Psoas muscle (tissue), 8 donors: ENCODE data around the gene SPEN. TPM values are rescaled to one million over a fixed set of nuclear protein-coding genes. Genes with fewer than 3 reads are reported as not detected.
"Not testable (repeated sequence)": the region's sequence is repeated elsewhere in the genome, so short reads cannot be mapped to it uniquely, and the experiment has no call there.

Source experiments
- ATAC-seq, 4 donors: fragments of 200-7000 bp; cut with Tn5 transposase; one replicate each; pipeline ENCODE4 v1.9.1; 2020; ENCODE audit warnings: moderate library complexity in 3 of 4, mild to moderate bottlenecking in 2 of 4
- DNase-seq, 2 donors: peaks; one replicate each; pipeline ENCODE4 v3.0.0-alpha.2; 2020
- H3K27ac ChIP-seq: fragments of 200-600 bp; one replicate; pipeline ENCODE4 v1.8.0; 2022
- H3K27me3 ChIP-seq, 3 donors: fragments of 200-600 bp in 1 of 3; one replicate each; pipeline versions ENCODE4 v1.6.1 to v1.8.0; 2013 to 2022; ENCODE audit warnings: low read length in 2 of 3, mild to moderate bottlenecking in 2 of 3, moderate library complexity in 1 of 3; ENCODE audit not compliant: insufficient read depth in 3 of 3
- H3K36me3 ChIP-seq, 2 donors: fragments of 200-600 bp in 1 of 2; one replicate each; pipeline versions ENCODE4 v1.6.1 to v1.8.0; 2013 to 2022; ENCODE audit warnings: low read depth in 1 of 2, mild to moderate bottlenecking in 1 of 2, moderate library complexity in 1 of 2; ENCODE audit not compliant: insufficient read depth in 1 of 2
- H3K4me1 ChIP-seq: fragments of 200-600 bp; one replicate; pipeline ENCODE4 v1.8.0; 2022
- H3K4me3 ChIP-seq: fragments of 200-600 bp; one replicate; pipeline ENCODE4 v1.8.0; 2022; ENCODE audit warnings: mild to moderate bottlenecking
- H3K9me3 ChIP-seq: fragments of 200-600 bp; one replicate; pipeline ENCODE4 v1.8.0; 2022
- CTCF ChIP-seq: fragments of 200-600 bp; IDR thresholded peaks from one replicate; pipeline ENCODE4 v1.8.0; 2022; ENCODE audit warnings: antibody characterized with exemption
- WGBS, 3 donors: extraction: QIAGEN DNeasy Blood & Tissue Kit; methylation state at CpG; one replicate each; pipeline versions ENCODE4 v1.1.6 to v1.1.7; 2013; 5-methylcytosine and 5-hydroxymethylcytosine counted together
- intact Hi-C, 2 donors: fragments of 100-400 bp; cut with DNase I; formaldehyde crosslinking; loops; one replicate each; pipeline versions ENCODE4 v1.11.0 to v1.14.2; 2022
- polyA plus RNA-seq, 3 donors: library from polyadenylated mRNA; stranded (reverse); fragments of 200-250 nt; gene quantifications; one replicate each; pipeline ENCODE4 v1.2.3, GENCODE V29; 2013
- total RNA-seq, 4 donors: library from RNA; stranded (reverse); fragmentation: NEBNext Ultra II Directional in 2 of 4; extraction: Animal tissue kit (Norgen Biotek cat#: 25700) in 2 of 4; gene quantifications; one replicate each; pipeline versions ENCODE4 v1.2.1 to v1.2.4, GENCODE V29; 2021 to 2023
- donor health status: healthy with polysubstance abuse.
- donor health status: DM: no; HTN: no; CAD: no; lungs with moderate emphysema.
- donor health status: Bipolar disorder and iron deficiency.
- donor health status: healthy.
- donor health status: DM: yes; HTN: yes; CAD: no.
- donor health status: DM: no; HTN: no; CAD: no.
- donor health status: DM: no; HTN: no; CAD: no.
- donor health status: DM: yes; HTN: yes; CAD: no.

The SPEN gene
- total and polyA plus RNA-seq, 7 donors: 10.2 to 46.5 (median 38.3) TPM

GRCh38 chr1:15908597-15908996 lies 61.1 kb downstream of the SPEN start:
- intact Hi-C loops: no loop called here
- WGBS, 3 donors: 90 to 96% (median 91%) methylated on average over 4 of the region's 4 CpGs
- Histone ChIP-seq H3K36me3 (peaks cover 0 to 47% of the 10 kb centered on the region in 2 donors), H3K4me3 (no peak overlapping the region), H3K4me1 (peaks cover 31% of the 10 kb centered on the region), H3K27ac (no peak overlapping the region), H3K27me3 (no peaks in the 10 kb centered on the region), H3K9me3 (no peaks in the 10 kb centered on the region)
- TF ChIP-seq CTCF: no peak
- ATAC-seq (no peak), DNase-seq (no peak)

GRCh38 chr1:15911141-15911540 lies 63.6 kb downstream of the SPEN start:
- Histone ChIP-seq H3K36me3 (peaks cover 0 to 71% of the 10 kb centered on the region in 2 donors), H3K4me1 (peaks cover 7% of the 10 kb centered on the region), H3K27me3 (no peaks in the 10 kb centered on the region), H3K9me3 (no peaks in the 10 kb centered on the region), H3K27ac (no peak overlapping the region), H3K4me3 (no peak overlapping the region)
- 91 to 100% (median 98%) methylated on average over 1 of the region's 1 CpG for WGBS, 3 donors
- DNase-seq (no peak), ATAC-seq (no peak)
- intact Hi-C loops: no loop called here
- TF ChIP-seq CTCF: no peak

- TF ChIP-seq CTCF: no peak
- no peak overlapping the region for H3K4me3 ChIP-seq
- no peak for DNase-seq
- no peak overlapping the region for H3K27ac ChIP-seq
- intact Hi-C loops: no loop called here
- ATAC-seq: no peak
- H3K36me3 ChIP-seq: peaks cover 0 to 77% of the 10 kb centered on the region in 2 donors
- H3K4me1 ChIP-seq: peaks cover 6% of the 10 kb centered on the region
- WGBS, 3 donors: 81 to 90% (median 82%) methylated on average over 2 of the region's 2 CpGs
- H3K9me3 ChIP-seq: no peaks in the 10 kb centered on the region
- H3K27me3 ChIP-seq: no peaks in the 10 kb centered on the region
These were observed 64.4 kb downstream of the SPEN start for GRCh38 chr1:15911927-15912326.

- H3K9me3 ChIP-seq, intact Hi-C loops, H3K27me3 ChIP-seq, H3K4me3 ChIP-seq, ATAC-seq, DNase-seq, H3K4me1 ChIP-seq, H3K27ac ChIP-seq: not testable (repeated sequence)
- peaks cover 0 to 93% of the 10 kb centered on the region in 2 donors for H3K36me3 ChIP-seq
- WGBS, 3 donors: 97 to 99% (median 99%) methylated on average over 3 of the region's 3 CpGs
These were observed 66.1 kb downstream of the SPEN start for GRCh38 chr1:15913607-15914006.

GRCh38 chr1:15915991-15916390 lies 68.5 kb downstream of the SPEN start:
- TF ChIP-seq CTCF: no peak
- WGBS, 3 donors: 78 to 87% (median 81%) methylated on average over 4 of the region's 4 CpGs
- Histone ChIP-seq H3K36me3 (peaks cover 0 to 96% of the 10 kb centered on the region in 2 donors), H3K4me1 (peaks cover 6% of the 10 kb centered on the region), H3K9me3 (no peaks in the 10 kb centered on the region), H3K27ac (peak overlapping the region; percentile 41), H3K4me3 (no peak overlapping the region), H3K27me3 (no peaks in the 10 kb centered on the region)
- DNase-seq (no peak), ATAC-seq (no peak)
- intact Hi-C loops: no loop called here
